ENCODE data around the gene SAMD10.

- TF ChIP-seq CTCF (IDR thresholded peaks at IDR 0.05; ENCODE audit: low read length) (no peak), EZH2 (IDR thresholded peaks at IDR 0.05; ENCODE audit: borderline replicate concordance, low read length) (no peak)
Measured at GRCh38 chr20:63924241-63924640, 55.2 kb downstream of the SAMD10 start.
